WERI-Rb-1 (cell line): ENCODE measurements around the gene RPL10A.

Experiments
- DNase-seq: peaks from one replicate; pipeline ENCODE4 v3.0.0-alpha.2; 2020
- H3K27ac ChIP-seq: fragments of 250-450 bp; sonication (Bioruptor Pico); 2 replicates; pipeline ENCODE4 v1.5.1; 2020; ENCODE audit warnings: mild to moderate bottlenecking, moderate library complexity
- H3K27me3 ChIP-seq: fragments of 250-450 bp; sonication (Bioruptor Pico); 2 replicates; pipeline ENCODE4 v1.5.1; 2021; ENCODE audit warnings: mild to moderate bottlenecking, low read depth, moderate library complexity; ENCODE audit not compliant: insufficient read depth, severe bottlenecking
- H3K36me3 ChIP-seq: fragments of 250-450 bp; sonication (Bioruptor Pico); 2 replicates; pipeline ENCODE4 v1.5.1; 2020; ENCODE audit warnings: mild to moderate bottlenecking, moderate library complexity
- H3K4me3 ChIP-seq: 2 replicates; pipeline ENCODE4 v1.5.1; 2011; ENCODE audit warnings: low read depth, mild to moderate bottlenecking, control low read depth, low read length
- H3K9me3 ChIP-seq: fragments of 250-450 bp; sonication (Bioruptor Pico); 2 replicates; pipeline ENCODE4 v1.5.1; 2021; ENCODE audit warnings: mild to moderate bottlenecking, moderate library complexity; ENCODE audit not compliant: severe bottlenecking
- CTCF ChIP-seq: IDR thresholded peaks from 2 replicates; pipeline ENCODE4 v1.5.1; 2011; ENCODE audit warnings: low read depth, mild to moderate bottlenecking, control low read depth, inconsistent platforms, low read length

RPL10A gene

GRCh38 chr6:35451354-35452182 is 16.6 kb upstream of the RPL10A start:
- no peak for TF ChIP-seq CTCF
- no peaks in the 10 kb centered on the region for H3K9me3 ChIP-seq
- H3K27ac ChIP-seq, result no peak overlapping the region
- H3K36me3 ChIP-seq, result peaks cover 17% of the 10 kb centered on the region
- no peak overlapping the region for H3K4me3 ChIP-seq
- no peak for DNase-seq
- H3K27me3 ChIP-seq, result no peaks in the 10 kb centered on the region

DNA sequence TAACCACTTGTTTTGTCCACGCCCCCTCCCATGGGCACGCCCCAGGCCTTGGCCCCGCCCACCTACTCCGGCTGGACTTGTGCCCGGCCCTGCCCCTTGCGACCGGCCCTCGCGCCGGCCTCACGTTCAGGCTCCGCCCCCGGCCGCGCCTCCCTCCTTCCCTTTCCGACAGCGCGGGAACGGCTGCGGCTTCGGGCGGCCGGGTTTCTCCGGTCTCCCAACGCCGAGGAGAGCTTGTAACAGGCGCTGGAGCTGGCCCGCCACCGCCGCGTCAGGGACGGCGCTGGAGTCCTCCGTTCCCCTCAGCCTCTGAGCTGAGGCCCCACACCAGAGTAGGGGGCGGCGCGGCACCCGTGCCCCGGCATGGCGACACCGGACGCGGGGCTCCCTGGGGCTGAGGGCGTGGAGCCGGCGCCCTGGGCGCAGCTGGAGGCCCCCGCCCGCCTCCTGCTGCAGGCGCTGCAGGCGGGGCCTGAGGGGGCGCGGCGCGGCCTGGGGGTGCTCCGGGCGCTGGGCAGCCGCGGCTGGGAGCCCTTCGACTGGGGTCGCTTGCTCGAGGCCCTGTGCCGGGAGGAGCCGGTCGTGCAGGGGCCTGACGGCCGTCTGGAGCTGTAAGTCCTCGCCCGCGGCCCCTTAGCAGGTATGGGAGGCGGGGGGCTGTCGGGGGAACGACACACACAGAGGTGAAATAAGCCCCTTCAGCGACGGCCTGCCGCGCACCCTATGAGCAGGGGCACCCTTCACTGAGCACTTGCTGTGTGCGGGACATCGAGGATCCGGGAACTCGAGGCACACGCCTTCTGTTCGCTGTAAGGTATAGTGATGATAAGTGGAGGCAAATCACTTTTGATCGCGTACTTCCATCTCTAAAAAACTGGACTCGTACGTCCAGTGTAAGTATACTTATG is 15.8 kb upstream of the RPL10A start, which contains the start of gene FANCE:
Gene FANCE, plus strand, starts transcription at position 156 of the 908 bp plus-strand sequence. Its CDS starts 208 bp downstream, at position 364.
- Histone ChIP-seq H3K9me3 (no peaks in the 10 kb centered on the region), H3K27ac (peak within 1 kb of the TSS; percentile 83), H3K36me3 (peaks cover 26% of the 10 kb centered on the region), H3K27me3 (no peaks in the 10 kb centered on the region), H3K4me3 (peak within 1 kb of the TSS; percentile 77)
- no peak for TF ChIP-seq CTCF
- DNase-seq, result peak; percentile 100

- no peak overlapping the region for H3K27ac ChIP-seq
Observed at GRCh38 chr6:35453236-35453635, 15.0 kb upstream of the RPL10A start.

DNA sequence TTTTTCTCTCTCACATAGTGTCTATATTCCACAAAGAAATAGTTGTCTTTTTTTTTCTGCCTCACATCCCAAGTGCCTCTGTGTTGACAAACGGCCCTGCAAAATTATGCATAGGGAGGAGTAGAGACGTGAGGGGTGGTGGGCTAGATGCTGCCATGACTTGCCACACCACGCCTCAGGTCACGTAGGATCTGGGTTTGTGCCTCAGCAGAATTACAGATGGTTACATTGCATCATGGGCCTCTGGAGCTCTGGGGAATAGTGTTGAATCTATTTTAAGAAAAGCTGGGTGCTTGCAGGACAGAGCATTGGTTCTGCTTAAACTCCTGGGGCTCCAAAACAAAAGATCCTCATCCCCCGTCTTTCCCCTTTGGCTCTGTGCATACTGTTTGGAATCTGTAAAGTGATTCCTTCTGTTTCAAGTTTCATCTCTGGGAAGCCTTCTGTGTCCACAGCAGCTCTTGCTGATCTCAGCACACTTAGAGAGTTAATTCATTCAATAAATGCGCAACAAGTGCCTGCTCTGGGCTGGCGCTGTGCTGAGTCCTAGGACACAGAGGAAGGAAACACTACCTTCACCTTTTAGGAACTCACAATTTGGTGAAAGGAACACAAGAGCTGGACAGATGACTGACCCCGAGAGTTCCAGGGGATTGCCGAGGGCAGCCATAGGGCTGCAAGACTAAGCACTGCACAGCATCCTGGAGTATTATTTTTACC is 13.7 kb upstream of the RPL10A start:
- Histone ChIP-seq H3K4me3 (no peak overlapping the region), H3K36me3 (peaks cover 47% of the 10 kb centered on the region)
- DNase-seq, result no peak

More at GRCh38 chr6:35453236-35453635, 15.0 kb upstream of the RPL10A start:
- no peak for DNase-seq
- peaks cover 34% of the 10 kb centered on the region for H3K36me3 ChIP-seq
- no peaks in the 10 kb centered on the region for H3K9me3 ChIP-seq
- no peaks in the 10 kb centered on the region for H3K27me3 ChIP-seq
- no peak for TF ChIP-seq CTCF
- peak overlapping the region; percentile 77 for H3K4me3 ChIP-seq

More for the DNA sequence above, 13.7 kb upstream of the RPL10A start:
- Histone ChIP-seq H3K27me3 (no peaks in the 10 kb centered on the region), H3K9me3 (no peaks in the 10 kb centered on the region), H3K27ac (no peak overlapping the region)
- no peak for TF ChIP-seq CTCF
